SK-N-SH (cell line): Measurements from ENCODE around the gene SLC3A2. TPM values are rescaled to one million over a fixed set of nuclear protein-coding genes. Genes with fewer than 3 reads are reported as not detected.

Source experiments
- CTCF ChIA-PET: fragments of 300-600, 350-600 bp; formaldehyde crosslinking; extraction: SDS; loops from one replicate; lab custom pipeline; 2021; lab: Yijun Ruan, JAX
- POLR2A ChIA-PET: fragments of 350-600 bp; sonication (Branson Sonifier 250); formaldehyde crosslinking; extraction: SDS; loops from one replicate; lab custom pipeline; 2020; ENCODE audit warnings: antibody characterized with exemption, inconsistent platforms; lab: Yijun Ruan, JAX
- DNase-seq: peaks from one replicate; pipeline ENCODE4 v3.0.0; 2012
- H2AFZ ChIP-seq: fragments of 200-600 bp; sonication (generic); 2 replicates; pipeline ENCODE4 v1.8.1; 2016; ENCODE audit warnings: antibody characterized with exemption, mild to moderate bottlenecking, low read depth
- H3F3A ChIP-seq: fragments of 200-600 bp; sonication (generic); replicated peaks from 2 replicates; pipeline ENCODE3; 2016; ENCODE audit warnings: antibody characterized with exemption, mild to moderate bottlenecking; ENCODE audit not compliant: insufficient read depth
- H3K27ac ChIP-seq, 2 experiments: fragments of 200-500 bp in 1 of 2; fragments of 200-600 bp in 1 of 2; sonication (Bioruptor generic) in 1 of 2; sonication (generic), shearing (Covaris generic) in 1 of 2; 2 replicates each; pipeline versions ENCODE4 v1.5.1 to v1.6.1; 2014 to 2016; ENCODE audit warnings: low read depth in 2 of 2, inconsistent platforms in 1 of 2, low read length in 1 of 2, mild to moderate bottlenecking in 1 of 2, mixed read lengths in 1 of 2
- H3K27me3 ChIP-seq: fragments of 200-600 bp; sonication (generic), shearing (Covaris generic); 2 replicates; pipeline ENCODE4 v1.6.1; 2016; ENCODE audit warnings: mixed run types; ENCODE audit not compliant: insufficient read depth
- H3K36me3 ChIP-seq, 2 experiments: fragments of 200-500 bp in 1 of 2; fragments of 200-600 bp in 1 of 2; sonication (Bioruptor generic) in 1 of 2; sonication (generic) in 1 of 2; replicated peaks in 1 of 2; 2 replicates each; pipeline versions ENCODE3 to v1.5.1; 2014 to 2016; ENCODE audit warnings: low read length in 1 of 2, mild to moderate bottlenecking in 1 of 2; ENCODE audit not compliant: insufficient read depth in 2 of 2, control insufficient read depth in 1 of 2
- H3K4me1 ChIP-seq, 2 experiments: fragments of 200-500 bp in 1 of 2; fragments of 200-600 bp in 1 of 2; sonication (Bioruptor generic) in 1 of 2; sonication (generic), shearing (Covaris generic) in 1 of 2; 2 replicates each; pipeline versions ENCODE4 v1.5.1 to v1.6.1; 2014 to 2016; ENCODE audit warnings: low read depth in 1 of 2, low read length in 1 of 2, mixed run types in 1 of 2; ENCODE audit not compliant: insufficient read depth in 2 of 2, control insufficient read depth in 1 of 2
- H3K4me2 ChIP-seq: fragments of 200-600 bp; sonication (generic), shearing (Covaris generic); 2 replicates; pipeline ENCODE4 v1.6.1; 2017; ENCODE audit warnings: mixed run types
- H3K4me3 ChIP-seq, 2 experiments: fragments of 200-500 bp in 1 of 2; fragments of 200-600 bp in 1 of 2; sonication (Bioruptor generic) in 1 of 2; sonication (generic), shearing (Covaris generic) in 1 of 2; 2 replicates each; pipeline versions ENCODE4 v1.5.1 to v1.8.1; 2014 to 2016; ENCODE audit warnings: low read depth in 2 of 2, inconsistent platforms in 1 of 2, low read length in 1 of 2, mild to moderate bottlenecking in 1 of 2, mixed read lengths in 1 of 2, moderate library complexity in 1 of 2
- H3K79me2 ChIP-seq: fragments of 200-600 bp; sonication (generic); 2 replicates; pipeline ENCODE4 v1.8.1; 2017; ENCODE audit warnings: mild to moderate bottlenecking; ENCODE audit not compliant: insufficient read depth
- H3K9ac ChIP-seq: fragments of 200-600 bp; sonication (generic); 2 replicates; pipeline ENCODE4 v1.6.1; 2017; ENCODE audit warnings: mixed run types
- H3K9me2 ChIP-seq: fragments of 200-600 bp; sonication (generic); 2 replicates; pipeline ENCODE4 v1.6.1; 2017; ENCODE audit warnings: mixed run types
- H3K9me3 ChIP-seq: fragments of 200-600 bp; sonication (generic); 2 replicates; pipeline ENCODE4 v1.6.1; 2017; ENCODE audit warnings: mixed run types, mild to moderate bottlenecking, moderate library complexity
- H4K20me1 ChIP-seq: fragments of 200-600 bp; sonication (generic); 2 replicates; pipeline ENCODE4 v1.6.1; 2017; ENCODE audit warnings: mild to moderate bottlenecking, mixed run types; ENCODE audit not compliant: insufficient read depth
- CHD2 ChIP-seq: fragments of 150-350 bp; IDR thresholded peaks from 2 replicates; pipeline ENCODE4 v1.6.1; 2018; ENCODE audit warnings: low read length; ENCODE audit not compliant: partially characterized antibody
- FOSL2 ChIP-seq: IDR thresholded peaks from 2 replicates; pipeline ENCODE4 v1.4.0; 2012; ENCODE audit warnings: low read depth, mild to moderate bottlenecking, moderate library complexity, borderline replicate concordance
- FOXJ3 ChIP-seq: sonication (generic); formaldehyde crosslinking; IDR thresholded peaks from 2 replicates; pipeline ENCODE4 v1.5.1; 2020; ENCODE audit warnings: mild to moderate bottlenecking, missing genetic modification reagents
- MXI1 ChIP-seq: IDR thresholded peaks from 2 replicates; pipeline ENCODE4 v1.6.1; 2012; ENCODE audit warnings: mild to moderate bottlenecking, low read depth, low read length, improper control_type of control experiment
- NRF1 ChIP-seq: IDR thresholded peaks from 2 replicates; pipeline ENCODE4 v1.6.1; 2012; ENCODE audit warnings: low read depth, mild to moderate bottlenecking, low read length
- POLR2AphosphoS5 ChIP-seq: IDR thresholded peaks from 2 replicates; pipeline ENCODE4 v1.6.1; 2012; ENCODE audit warnings: low read depth, low read length
- RFX5 ChIP-seq: IDR thresholded peaks from 2 replicates; pipeline ENCODE4 v1.6.1; 2012; ENCODE audit warnings: mild to moderate bottlenecking, improper control_type of control experiment, low read length
- SIN3A ChIP-seq: IDR thresholded peaks from 2 replicates; pipeline ENCODE4 v1.6.1; 2012; ENCODE audit warnings: low read depth, mild to moderate bottlenecking, low read length, moderate library complexity, borderline replicate concordance
- SMC3 ChIP-seq: IDR thresholded peaks from 2 replicates; pipeline ENCODE4 v1.6.1; 2012; ENCODE audit warnings: low read depth, low read length, improper control_type of control experiment
- TEAD4 ChIP-seq: IDR thresholded peaks from 2 replicates; pipeline ENCODE4 v1.4.0; 2012; ENCODE audit warnings: mild to moderate bottlenecking, borderline replicate concordance; ENCODE audit not compliant: insufficient read depth
- WGBS: methylation state at CpG from one replicate; pipeline ENCODE4 v1.1.6; 2017; ENCODE audit warnings: low lambda C conversion rate; 5-methylcytosine and 5-hydroxymethylcytosine counted together
- polyA plus RNA-seq, 3 experiments: library from polyadenylated mRNA; depleted of rRNA; stranded (reverse); fragments of >200 nt; gene quantifications; 2 replicates each; pipeline ENCODE4 v1.2.3, GENCODE V29; 2012
- TF ChIP-seq, protein P1 (sequence below): fragments of 200-600 bp; sonication (generic); IDR thresholded peaks from 2 replicates; pipeline ENCODE4 v1.6.1; 2017; ENCODE audit warnings: antibody characterized with exemption, mild to moderate bottlenecking, moderate library complexity
- TF ChIP-seq, protein P2 (sequence below): fragments of 150-350 bp; IDR thresholded peaks from 2 replicates; pipeline ENCODE4 v1.6.1; 2016; ENCODE audit warnings: mild to moderate bottlenecking, low read depth, low read length
- TF ChIP-seq, protein P3 (sequence below): IDR thresholded peaks from 2 replicates; pipeline ENCODE4 v1.4.0; 2012; ENCODE audit warnings: low read depth, borderline replicate concordance
- TF ChIP-seq, protein P4 (sequence below): IDR thresholded peaks from 2 replicates; pipeline ENCODE4 v1.4.0; 2012; ENCODE audit warnings: low read depth, borderline replicate concordance

SLC3A2 gene
- polyA plus RNA-seq, 1 of the 3 experiments (the other 2 are of a cell fraction), result 308 TPM

GRCh38 chr11:62922653-62923431 lies 42.1 kb downstream of the SLC3A2 start:
- Histone ChIP-seq H3K36me3 (no peaks in the 10 kb centered on the region), H4K20me1 (no peaks in the 10 kb centered on the region), H3K9ac (no peak overlapping the region), H2AFZ (no peak overlapping the region), H3K27ac (no peak overlapping the region), H3K79me2 (no peaks in the 10 kb centered on the region), H3K27me3 (no peaks in the 10 kb centered on the region), H3K4me3 (no peak overlapping the region), H3K9me2 (no peaks in the 10 kb centered on the region), H3F3A (no peaks in the 10 kb centered on the region), H3K9me3 (no peaks in the 10 kb centered on the region), H3K4me2 (no peak overlapping the region), H3K4me1 (peaks cover 0 to 36% of the 10 kb centered on the region in 2 experiments; a peak in 1 of 4 replicates)
- WGBS, result 70% methylated on average over 21 of the region's 24 CpGs
- CTCF ChIA-PET, result interaction anchor here (0.6 to 27.5 kb wide), 7 partner anchors 12 to 113 kb away, joined by 3 to 751 read pairs (median 3); no protein-coding TSS in a partner anchor
- TF ChIP-seq FOSL2, result no peak
- TF ChIP-seq, protein P1, sequence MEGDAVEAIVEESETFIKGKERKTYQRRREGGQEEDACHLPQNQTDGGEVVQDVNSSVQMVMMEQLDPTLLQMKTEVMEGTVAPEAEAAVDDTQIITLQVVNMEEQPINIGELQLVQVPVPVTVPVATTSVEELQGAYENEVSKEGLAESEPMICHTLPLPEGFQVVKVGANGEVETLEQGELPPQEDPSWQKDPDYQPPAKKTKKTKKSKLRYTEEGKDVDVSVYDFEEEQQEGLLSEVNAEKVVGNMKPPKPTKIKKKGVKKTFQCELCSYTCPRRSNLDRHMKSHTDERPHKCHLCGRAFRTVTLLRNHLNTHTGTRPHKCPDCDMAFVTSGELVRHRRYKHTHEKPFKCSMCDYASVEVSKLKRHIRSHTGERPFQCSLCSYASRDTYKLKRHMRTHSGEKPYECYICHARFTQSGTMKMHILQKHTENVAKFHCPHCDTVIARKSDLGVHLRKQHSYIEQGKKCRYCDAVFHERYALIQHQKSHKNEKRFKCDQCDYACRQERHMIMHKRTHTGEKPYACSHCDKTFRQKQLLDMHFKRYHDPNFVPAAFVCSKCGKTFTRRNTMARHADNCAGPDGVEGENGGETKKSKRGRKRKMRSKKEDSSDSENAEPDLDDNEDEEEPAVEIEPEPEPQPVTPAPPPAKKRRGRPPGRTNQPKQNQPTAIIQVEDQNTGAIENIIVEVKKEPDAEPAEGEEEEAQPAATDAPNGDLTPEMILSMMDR, result peak; percentile 23; the same call in 1 of the 2 replicates
- POLR2A ChIA-PET, result no interaction called here
- DNase-seq, result no peak

DNA sequence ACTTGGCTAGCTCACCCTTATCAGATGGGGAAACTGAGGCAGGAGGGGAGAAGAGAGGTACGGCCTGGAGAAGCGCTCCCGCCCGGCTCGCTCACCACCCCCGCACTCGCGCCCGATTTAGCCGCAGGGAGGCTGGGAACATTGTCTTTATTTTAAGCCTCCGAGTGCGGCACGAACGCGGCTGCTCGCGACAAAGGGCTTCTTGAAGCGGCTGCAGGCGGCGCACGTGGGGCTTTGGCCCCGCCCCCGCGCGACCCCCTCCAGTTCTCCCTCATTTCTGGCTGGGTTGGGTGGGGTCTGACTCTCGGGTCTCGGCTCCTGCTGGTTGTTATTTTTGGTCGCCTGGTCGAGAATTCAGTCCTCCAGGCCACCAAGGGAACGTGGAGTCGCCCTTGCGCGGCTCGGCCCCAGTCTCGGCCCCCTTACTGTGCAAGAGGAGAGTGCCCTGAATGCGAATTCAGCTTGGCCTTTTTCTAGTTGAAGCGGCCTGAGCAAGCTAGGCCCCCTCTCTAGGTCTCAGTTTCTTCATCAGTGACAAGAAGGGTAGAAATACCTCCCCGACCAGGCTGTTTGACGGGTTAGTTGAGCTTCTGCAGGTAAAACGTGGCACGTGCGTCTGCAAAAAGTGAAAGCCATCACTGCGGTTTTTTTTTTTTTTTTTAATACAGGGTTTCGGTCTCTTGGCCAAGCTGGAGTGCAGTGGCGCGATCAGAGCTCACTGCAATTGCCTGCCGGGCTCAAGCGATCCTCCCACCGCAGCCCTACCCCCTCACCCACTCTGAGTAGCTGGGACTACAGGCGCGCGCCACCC lies 43.1 kb downstream of the SLC3A2 start:
- no peaks in the 10 kb centered on the region for H3K36me3 ChIP-seq
- H4K20me1 ChIP-seq, result no peaks in the 10 kb centered on the region
- H3K27ac ChIP-seq, result no peak overlapping the region
- DNase-seq, result no peak
- H3K4me2 ChIP-seq, result no peak overlapping the region
- H2AFZ ChIP-seq, result no peak overlapping the region
- no peaks in the 10 kb centered on the region for H3K79me2 ChIP-seq
- no peak overlapping the region for H3K4me3 ChIP-seq
- peaks cover 0 to 40% of the 10 kb centered on the region in 2 experiments; a peak in 1 of 4 replicates for H3K4me1 ChIP-seq
- CTCF ChIA-PET, result interaction anchor here (5.4 to 27.5 kb wide), 3 partner anchors 13 to 97 kb away, joined by 41 to 751 read pairs (median 44); no protein-coding TSS in a partner anchor
- 85% methylated on average over 48 of the region's 52 CpGs for WGBS
- no peaks in the 10 kb centered on the region for H3K27me3 ChIP-seq
- POLR2A ChIA-PET, result no interaction called here
- H3K9me2 ChIP-seq, result no peaks in the 10 kb centered on the region
- no peaks in the 10 kb centered on the region for H3K9me3 ChIP-seq
- H3F3A ChIP-seq, result no peaks in the 10 kb centered on the region
- no peak overlapping the region for H3K9ac ChIP-seq
- no peak for TF ChIP-seq SMC3
- TF ChIP-seq TEAD4, result no peak
- no peak for TF ChIP-seq NRF1
- TF ChIP-seq, protein P1, result no peak
- TF ChIP-seq MXI1, result no peak
- no peak for TF ChIP-seq FOXJ3 (CRISPR knock-in tag)
- TF ChIP-seq CHD2, result no peak
- TF ChIP-seq SIN3A, result no peak
- no peak for TF ChIP-seq POLR2AphosphoS5
- TF ChIP-seq, protein P2, sequence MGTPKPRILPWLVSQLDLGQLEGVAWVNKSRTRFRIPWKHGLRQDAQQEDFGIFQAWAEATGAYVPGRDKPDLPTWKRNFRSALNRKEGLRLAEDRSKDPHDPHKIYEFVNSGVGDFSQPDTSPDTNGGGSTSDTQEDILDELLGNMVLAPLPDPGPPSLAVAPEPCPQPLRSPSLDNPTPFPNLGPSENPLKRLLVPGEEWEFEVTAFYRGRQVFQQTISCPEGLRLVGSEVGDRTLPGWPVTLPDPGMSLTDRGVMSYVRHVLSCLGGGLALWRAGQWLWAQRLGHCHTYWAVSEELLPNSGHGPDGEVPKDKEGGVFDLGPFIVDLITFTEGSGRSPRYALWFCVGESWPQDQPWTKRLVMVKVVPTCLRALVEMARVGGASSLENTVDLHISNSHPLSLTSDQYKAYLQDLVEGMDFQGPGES, result no peak
- TF ChIP-seq, protein P3, sequence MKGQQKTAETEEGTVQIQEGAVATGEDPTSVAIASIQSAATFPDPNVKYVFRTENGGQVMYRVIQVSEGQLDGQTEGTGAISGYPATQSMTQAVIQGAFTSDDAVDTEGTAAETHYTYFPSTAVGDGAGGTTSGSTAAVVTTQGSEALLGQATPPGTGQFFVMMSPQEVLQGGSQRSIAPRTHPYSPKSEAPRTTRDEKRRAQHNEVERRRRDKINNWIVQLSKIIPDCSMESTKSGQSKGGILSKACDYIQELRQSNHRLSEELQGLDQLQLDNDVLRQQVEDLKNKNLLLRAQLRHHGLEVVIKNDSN, result no peak
- TF ChIP-seq FOSL2, result no peak
- no peak for TF ChIP-seq RFX5
- TF ChIP-seq, protein P4, sequence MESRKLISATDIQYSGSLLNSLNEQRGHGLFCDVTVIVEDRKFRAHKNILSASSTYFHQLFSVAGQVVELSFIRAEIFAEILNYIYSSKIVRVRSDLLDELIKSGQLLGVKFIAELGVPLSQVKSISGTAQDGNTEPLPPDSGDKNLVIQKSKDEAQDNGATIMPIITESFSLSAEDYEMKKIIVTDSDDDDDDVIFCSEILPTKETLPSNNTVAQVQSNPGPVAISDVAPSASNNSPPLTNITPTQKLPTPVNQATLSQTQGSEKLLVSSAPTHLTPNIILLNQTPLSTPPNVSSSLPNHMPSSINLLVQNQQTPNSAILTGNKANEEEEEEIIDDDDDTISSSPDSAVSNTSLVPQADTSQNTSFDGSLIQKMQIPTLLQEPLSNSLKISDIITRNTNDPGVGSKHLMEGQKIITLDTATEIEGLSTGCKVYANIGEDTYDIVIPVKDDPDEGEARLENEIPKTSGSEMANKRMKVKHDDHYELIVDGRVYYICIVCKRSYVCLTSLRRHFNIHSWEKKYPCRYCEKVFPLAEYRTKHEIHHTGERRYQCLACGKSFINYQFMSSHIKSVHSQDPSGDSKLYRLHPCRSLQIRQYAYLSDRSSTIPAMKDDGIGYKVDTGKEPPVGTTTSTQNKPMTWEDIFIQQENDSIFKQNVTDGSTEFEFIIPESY, result no peak
